HepG2 (cell line): ENCODE measurements around the gene CSNK1G1. TPM values are rescaled to one million over a fixed set of nuclear protein-coding genes. Genes with fewer than 3 reads are reported as not detected.

Experiments used
- ERF ChIP-seq: IDR thresholded peaks from 2 replicates; pipeline ENCODE4 v1.6.1; 2018; ENCODE audit warnings: missing biosample characterization, missing genetic modification reagents
- MED1 ChIP-seq: sonication (generic); formaldehyde crosslinking; IDR thresholded peaks from 2 replicates; pipeline ENCODE4 v1.4.0; 2020; ENCODE audit warnings: missing genetic modification reagents
- MTF1 ChIP-seq: sonication (generic); formaldehyde crosslinking; IDR thresholded peaks from 2 replicates; pipeline ENCODE4 v1.5.0; 2020; ENCODE audit warnings: missing genetic modification reagents
- NFRKB ChIP-seq: fragments of 450-650 bp; IDR thresholded peaks from 2 replicates; pipeline ENCODE4 v1.6.1; 2017
- NR1H2 ChIP-seq: sonication (generic); formaldehyde crosslinking; IDR thresholded peaks from 2 replicates; pipeline ENCODE4 v1.8.1; 2022; ENCODE audit warnings: low read depth, missing genetic modification reagents, borderline replicate concordance
- RXRB ChIP-seq: IDR thresholded peaks from 2 replicates; pipeline ENCODE4 v1.6.1; 2016; ENCODE audit warnings: borderline replicate concordance, missing genetic modification reagents, missing compliant biosample characterization
- SNRNP70 ChIP-seq: fragments of 200-400 bp; formaldehyde crosslinking; IDR thresholded peaks from 2 replicates; pipeline ENCODE4 v1.6.1; 2017; ENCODE audit warnings: mild to moderate bottlenecking, low read depth, low read length, moderate library complexity
- TP53 ChIP-seq: sonication (generic); formaldehyde crosslinking; conservative IDR thresholded peaks from 2 replicates; pipeline ENCODE4 v1.4.0; 2020; ENCODE audit warnings: missing genetic modification reagents
- ZBTB42 ChIP-seq: sonication (generic); formaldehyde crosslinking; IDR thresholded peaks from 2 replicates; pipeline ENCODE4 v1.5.0; 2020; ENCODE audit warnings: mild to moderate bottlenecking, missing genetic modification reagents
- ZEB1 ChIP-seq: IDR thresholded peaks from 2 replicates; pipeline ENCODE4 v1.6.1; 2012; ENCODE audit warnings: mild to moderate bottlenecking, low read depth, inconsistent platforms; ENCODE audit not compliant: insufficient replicate concordance
- ZFP36L2 ChIP-seq: sonication (generic); formaldehyde crosslinking; IDR thresholded peaks from 2 replicates; pipeline ENCODE4 v1.4.0; 2020; ENCODE audit warnings: missing genetic modification reagents
- ZKSCAN5 ChIP-seq: sonication (generic); formaldehyde crosslinking; IDR thresholded peaks from 2 replicates; pipeline ENCODE4 v1.5.1; 2020; ENCODE audit warnings: mild to moderate bottlenecking, missing genetic modification reagents
- ZNF232 ChIP-seq: sonication (generic); formaldehyde crosslinking; IDR thresholded peaks from 2 replicates; pipeline ENCODE4 v1.4.0; 2020; ENCODE audit warnings: missing genetic modification reagents, borderline replicate concordance
- ZNF263 ChIP-seq: sonication (generic); formaldehyde crosslinking; IDR thresholded peaks from 2 replicates; pipeline ENCODE4 v1.4.0; 2020; ENCODE audit warnings: missing genetic modification reagents
- ZNF335 ChIP-seq: sonication (generic); formaldehyde crosslinking; IDR thresholded peaks from 2 replicates; pipeline ENCODE4 v1.4.0; 2020; ENCODE audit warnings: missing genetic modification reagents
- ZNF382 ChIP-seq: sonication (generic); formaldehyde crosslinking; IDR thresholded peaks from 2 replicates; pipeline ENCODE4 v1.5.0; 2020; ENCODE audit warnings: missing genetic modification reagents, mild to moderate bottlenecking, borderline replicate concordance
- ZNF547 ChIP-seq: sonication (generic); formaldehyde crosslinking; IDR thresholded peaks from 2 replicates; pipeline ENCODE4 v1.5.1; 2020; ENCODE audit warnings: mild to moderate bottlenecking, missing genetic modification reagents
- ZNF644 ChIP-seq: IDR thresholded peaks from 2 replicates; pipeline ENCODE4 v1.6.1; 2016; ENCODE audit warnings: low read depth
- ZNF713 ChIP-seq: sonication (generic); formaldehyde crosslinking; IDR thresholded peaks from 2 replicates; pipeline ENCODE4 v1.4.0; 2020; ENCODE audit warnings: mild to moderate bottlenecking, missing genetic modification reagents
- polyA plus RNA-seq, 8 experiments: library from polyadenylated mRNA; depleted of rRNA in 3 of 8; stranded (reverse) in 7 of 8; unstranded in 1 of 8; fragments of >200 nt; fragmentation: Illumina TruSeq in 4 of 8; extraction: Trizol in 4 of 8; gene quantifications; 2 replicates each; pipeline versions ENCODE4 v1.2.1 to v1.2.3, GENCODE V29; 2011 to 2016; ENCODE audit warnings: low read depth in 4 of 8, missing spikeins in 1 of 8, mixed read lengths in 1 of 8; ENCODE audit not compliant: insufficient read depth in 1 of 8
- total RNA-seq, 5 experiments: library from RNA; depleted of rRNA; stranded (reverse); fragments of >200 nt; fragmentation: Illumina TruSeq; extraction: Trizol; gene quantifications; 2 replicates each; pipeline ENCODE4 v1.2.3, GENCODE V29; 2016; ENCODE audit warnings: low read depth in 1 of 5
- TF ChIP-seq, protein P1 (sequence below): sonication (generic); formaldehyde crosslinking; IDR thresholded peaks from 2 replicates; pipeline ENCODE4 v1.9.0; 2021; ENCODE audit warnings: missing genetic modification reagents, borderline replicate concordance
- TF ChIP-seq, protein P2 (sequence below): sonication (generic); formaldehyde crosslinking; IDR thresholded peaks from 2 replicates; pipeline ENCODE4 v1.5.1; 2020; ENCODE audit warnings: mild to moderate bottlenecking, missing genetic modification reagents, borderline replicate concordance
- TF ChIP-seq, protein P3 (sequence below): IDR thresholded peaks from 2 replicates; pipeline ENCODE4 v1.6.1; 2012; ENCODE audit warnings: low read depth, low read length, improper control_type of control experiment

The CSNK1G1 gene
- total and polyA plus RNA-seq, 2 of the 13 experiments (the other 11 are each of a cell fraction or from before 2014, with no cell fraction given): 8.5 to 12.6 TPM

DNA sequence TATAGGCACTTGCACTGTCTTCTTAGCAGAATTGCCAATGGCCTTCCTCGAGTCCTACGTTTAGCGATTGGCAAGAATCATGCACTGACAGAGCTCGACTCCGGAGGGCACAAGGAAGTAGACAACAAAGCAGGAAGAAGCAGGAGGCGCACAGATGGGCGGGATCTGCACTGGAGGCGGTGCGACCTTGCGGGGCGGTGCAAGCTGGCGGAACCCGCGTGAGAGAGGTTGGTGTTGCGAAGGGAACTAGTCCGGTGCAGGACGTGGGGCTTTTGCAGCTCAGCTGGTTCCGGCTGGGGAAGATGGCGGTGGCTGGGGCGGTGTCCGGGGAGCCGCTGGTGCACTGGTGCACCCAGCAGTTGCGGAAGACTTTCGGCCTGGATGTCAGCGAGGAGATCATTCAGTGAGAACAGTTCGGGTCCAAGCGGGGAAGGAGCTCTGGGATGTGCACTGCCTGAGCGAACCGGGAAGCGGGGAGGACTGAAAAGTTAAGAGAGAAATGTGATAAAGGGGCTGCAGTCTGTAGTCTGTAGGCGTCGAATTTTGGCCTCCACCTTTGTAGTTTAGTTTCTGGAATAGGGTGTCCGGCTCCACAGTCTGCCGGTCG is 31.7 kb upstream of the CSNK1G1 start, which contains the start of gene TRIP4 (continued):
- TF ChIP-seq, protein P1, sequence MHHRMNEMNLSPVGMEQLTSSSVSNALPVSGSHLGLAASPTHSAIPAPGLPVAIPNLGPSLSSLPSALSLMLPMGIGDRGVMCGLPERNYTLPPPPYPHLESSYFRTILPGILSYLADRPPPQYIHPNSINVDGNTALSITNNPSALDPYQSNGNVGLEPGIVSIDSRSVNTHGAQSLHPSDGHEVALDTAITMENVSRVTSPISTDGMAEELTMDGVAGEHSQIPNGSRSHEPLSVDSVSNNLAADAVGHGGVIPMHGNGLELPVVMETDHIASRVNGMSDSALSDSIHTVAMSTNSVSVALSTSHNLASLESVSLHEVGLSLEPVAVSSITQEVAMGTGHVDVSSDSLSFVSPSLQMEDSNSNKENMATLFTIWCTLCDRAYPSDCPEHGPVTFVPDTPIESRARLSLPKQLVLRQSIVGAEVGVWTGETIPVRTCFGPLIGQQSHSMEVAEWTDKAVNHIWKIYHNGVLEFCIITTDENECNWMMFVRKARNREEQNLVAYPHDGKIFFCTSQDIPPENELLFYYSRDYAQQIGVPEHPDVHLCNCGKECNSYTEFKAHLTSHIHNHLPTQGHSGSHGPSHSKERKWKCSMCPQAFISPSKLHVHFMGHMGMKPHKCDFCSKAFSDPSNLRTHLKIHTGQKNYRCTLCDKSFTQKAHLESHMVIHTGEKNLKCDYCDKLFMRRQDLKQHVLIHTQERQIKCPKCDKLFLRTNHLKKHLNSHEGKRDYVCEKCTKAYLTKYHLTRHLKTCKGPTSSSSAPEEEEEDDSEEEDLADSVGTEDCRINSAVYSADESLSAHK (CRISPR knock-in tag): no peak
- TF ChIP-seq MTF1 (CRISPR knock-in tag) (no peak), ZNF644 (CRISPR knock-in tag) (peak; percentile 35; the same call in 1 of the 2 replicates), ZNF713 (CRISPR knock-in tag) (0 out of 2 replicates have a peak, but pooled peaks have one; percentile 77), RXRB (CRISPR knock-in tag) (peak; percentile 93), ZBTB42 (CRISPR knock-in tag) (no peak), ZKSCAN5 (CRISPR knock-in tag) (peak; percentile 68; the same call in 1 of the 2 replicates), ZFP36L2 (CRISPR knock-in tag) (no peak), TP53 (CRISPR knock-in tag) (peak; percentile 96), ZNF335 (CRISPR knock-in tag) (peak; percentile 98), NR1H2 (no peak), ERF (CRISPR knock-in tag) (peak; percentile 98), ZNF232 (CRISPR knock-in tag) (0 out of 2 replicates have a peak, but pooled peaks have one; percentile 92), ZNF382 (CRISPR knock-in tag) (no peak), SNRNP70 (no peak), ZEB1 (peak; percentile 73), ZNF263 (CRISPR knock-in tag) (peak; percentile 80; the same call in 1 of the 2 replicates), MED1 (CRISPR knock-in tag) (peak; percentile 95), NFRKB (peak; percentile 87), ZNF547 (CRISPR knock-in tag) (peak; percentile 85)
- TF ChIP-seq, protein P2, sequence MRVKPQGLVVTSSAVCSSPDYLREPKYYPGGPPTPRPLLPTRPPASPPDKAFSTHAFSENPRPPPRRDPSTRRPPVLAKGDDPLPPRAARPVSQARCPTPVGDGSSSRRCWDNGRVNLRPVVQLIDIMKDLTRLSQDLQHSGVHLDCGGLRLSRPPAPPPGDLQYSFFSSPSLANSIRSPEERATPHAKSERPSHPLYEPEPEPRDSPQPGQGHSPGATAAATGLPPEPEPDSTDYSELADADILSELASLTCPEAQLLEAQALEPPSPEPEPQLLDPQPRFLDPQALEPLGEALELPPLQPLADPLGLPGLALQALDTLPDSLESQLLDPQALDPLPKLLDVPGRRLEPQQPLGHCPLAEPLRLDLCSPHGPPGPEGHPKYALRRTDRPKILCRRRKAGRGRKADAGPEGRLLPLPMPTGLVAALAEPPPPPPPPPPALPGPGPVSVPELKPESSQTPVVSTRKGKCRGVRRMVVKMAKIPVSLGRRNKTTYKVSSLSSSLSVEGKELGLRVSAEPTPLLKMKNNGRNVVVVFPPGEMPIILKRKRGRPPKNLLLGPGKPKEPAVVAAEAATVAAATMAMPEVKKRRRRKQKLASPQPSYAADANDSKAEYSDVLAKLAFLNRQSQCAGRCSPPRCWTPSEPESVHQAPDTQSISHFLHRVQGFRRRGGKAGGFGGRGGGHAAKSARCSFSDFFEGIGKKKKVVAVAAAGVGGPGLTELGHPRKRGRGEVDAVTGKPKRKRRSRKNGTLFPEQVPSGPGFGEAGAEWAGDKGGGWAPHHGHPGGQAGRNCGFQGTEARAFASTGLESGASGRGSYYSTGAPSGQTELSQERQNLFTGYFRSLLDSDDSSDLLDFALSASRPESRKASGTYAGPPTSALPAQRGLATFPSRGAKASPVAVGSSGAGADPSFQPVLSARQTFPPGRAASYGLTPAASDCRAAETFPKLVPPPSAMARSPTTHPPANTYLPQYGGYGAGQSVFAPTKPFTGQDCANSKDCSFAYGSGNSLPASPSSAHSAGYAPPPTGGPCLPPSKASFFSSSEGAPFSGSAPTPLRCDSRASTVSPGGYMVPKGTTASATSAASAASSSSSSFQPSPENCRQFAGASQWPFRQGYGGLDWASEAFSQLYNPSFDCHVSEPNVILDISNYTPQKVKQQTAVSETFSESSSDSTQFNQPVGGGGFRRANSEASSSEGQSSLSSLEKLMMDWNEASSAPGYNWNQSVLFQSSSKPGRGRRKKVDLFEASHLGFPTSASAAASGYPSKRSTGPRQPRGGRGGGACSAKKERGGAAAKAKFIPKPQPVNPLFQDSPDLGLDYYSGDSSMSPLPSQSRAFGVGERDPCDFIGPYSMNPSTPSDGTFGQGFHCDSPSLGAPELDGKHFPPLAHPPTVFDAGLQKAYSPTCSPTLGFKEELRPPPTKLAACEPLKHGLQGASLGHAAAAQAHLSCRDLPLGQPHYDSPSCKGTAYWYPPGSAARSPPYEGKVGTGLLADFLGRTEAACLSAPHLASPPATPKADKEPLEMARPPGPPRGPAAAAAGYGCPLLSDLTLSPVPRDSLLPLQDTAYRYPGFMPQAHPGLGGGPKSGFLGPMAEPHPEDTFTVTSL (CRISPR knock-in tag): 0 out of 2 replicates have a peak, but pooled peaks have one; percentile 20
- TF ChIP-seq, protein P3, sequence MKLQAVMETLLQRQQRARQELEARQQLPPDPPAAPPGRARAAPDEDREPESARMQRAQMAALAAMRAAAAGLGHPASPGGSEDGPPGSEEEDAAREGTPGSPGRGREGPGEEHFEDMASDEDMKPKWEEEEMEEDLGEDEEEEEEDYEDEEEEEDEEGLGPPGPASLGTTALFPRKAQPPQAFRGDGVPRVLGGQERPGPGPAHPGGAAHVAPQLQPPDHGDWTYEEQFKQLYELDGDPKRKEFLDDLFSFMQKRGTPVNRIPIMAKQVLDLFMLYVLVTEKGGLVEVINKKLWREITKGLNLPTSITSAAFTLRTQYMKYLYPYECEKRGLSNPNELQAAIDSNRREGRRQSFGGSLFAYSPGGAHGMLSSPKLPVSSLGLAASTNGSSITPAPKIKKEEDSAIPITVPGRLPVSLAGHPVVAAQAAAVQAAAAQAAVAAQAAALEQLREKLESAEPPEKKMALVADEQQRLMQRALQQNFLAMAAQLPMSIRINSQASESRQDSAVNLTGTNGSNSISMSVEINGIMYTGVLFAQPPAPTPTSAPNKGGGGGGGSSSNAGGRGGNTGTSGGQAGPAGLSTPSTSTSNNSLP: 0 out of 2 replicates have a peak, but pooled peaks have one; percentile 41
